HG02610 (cell line): Measurements from ENCODE around the gene INO80D.
"Not testable (repeated sequence)": the region's sequence is repeated elsewhere in the genome, so short reads cannot be mapped to it uniquely, and the experiment has no call there.

Experiments used
- ATAC-seq: cut with Tn5 transposase; IDR thresholded peaks from one replicate; pipeline ENCODE4 v1.9.1; 2021; ENCODE audit warnings: mild to moderate bottlenecking, moderate library complexity; ENCODE audit not compliant: unreplicated experiment

The INO80D gene

DNA sequence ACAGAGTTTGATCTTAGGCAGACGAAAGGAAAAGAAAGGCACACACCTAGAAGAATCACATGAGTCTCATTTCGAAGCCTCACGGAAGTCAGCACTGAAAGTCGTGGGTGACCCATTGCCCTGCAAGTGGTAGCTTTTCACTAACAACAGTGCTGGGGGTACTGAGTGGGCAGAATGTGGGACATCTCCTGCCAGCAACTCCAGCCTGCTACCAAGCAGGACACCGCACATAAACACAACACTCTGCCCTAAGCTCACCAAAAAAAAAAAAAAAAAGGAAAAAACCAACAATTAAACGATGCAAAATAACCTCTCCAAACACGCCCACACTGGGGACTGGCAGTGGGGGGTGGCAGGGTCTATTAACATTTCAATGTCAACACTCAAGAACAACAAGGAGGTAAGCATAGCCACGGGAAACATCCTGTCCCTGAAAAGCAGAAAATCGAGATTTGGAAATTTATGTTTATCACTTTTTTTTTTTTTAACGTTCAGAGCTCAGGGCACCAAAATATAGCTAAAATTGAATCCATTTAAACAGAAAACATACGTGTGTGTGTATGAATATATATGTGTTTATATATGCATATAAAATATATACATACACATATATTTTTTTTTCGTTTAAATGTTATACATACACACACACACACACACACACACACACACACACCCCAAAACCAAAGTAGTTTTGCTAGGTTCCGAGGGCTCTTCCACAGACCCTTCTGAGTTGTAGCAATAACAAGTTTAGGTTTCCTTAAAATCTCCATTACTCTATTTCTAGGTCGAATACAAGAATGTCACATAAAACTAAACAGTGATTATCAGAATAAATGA is 2.2 kb downstream of the INO80D start:
- ATAC-seq, result peak; percentile 25

GRCh38 chr2:206082298-206082843 is 3.6 kb downstream of the INO80D start:
- no peak for ATAC-seq

- no peak for ATAC-seq
These were observed 5.0 kb downstream of the INO80D start for GRCh38 chr2:206080927-206081326.

DNA sequence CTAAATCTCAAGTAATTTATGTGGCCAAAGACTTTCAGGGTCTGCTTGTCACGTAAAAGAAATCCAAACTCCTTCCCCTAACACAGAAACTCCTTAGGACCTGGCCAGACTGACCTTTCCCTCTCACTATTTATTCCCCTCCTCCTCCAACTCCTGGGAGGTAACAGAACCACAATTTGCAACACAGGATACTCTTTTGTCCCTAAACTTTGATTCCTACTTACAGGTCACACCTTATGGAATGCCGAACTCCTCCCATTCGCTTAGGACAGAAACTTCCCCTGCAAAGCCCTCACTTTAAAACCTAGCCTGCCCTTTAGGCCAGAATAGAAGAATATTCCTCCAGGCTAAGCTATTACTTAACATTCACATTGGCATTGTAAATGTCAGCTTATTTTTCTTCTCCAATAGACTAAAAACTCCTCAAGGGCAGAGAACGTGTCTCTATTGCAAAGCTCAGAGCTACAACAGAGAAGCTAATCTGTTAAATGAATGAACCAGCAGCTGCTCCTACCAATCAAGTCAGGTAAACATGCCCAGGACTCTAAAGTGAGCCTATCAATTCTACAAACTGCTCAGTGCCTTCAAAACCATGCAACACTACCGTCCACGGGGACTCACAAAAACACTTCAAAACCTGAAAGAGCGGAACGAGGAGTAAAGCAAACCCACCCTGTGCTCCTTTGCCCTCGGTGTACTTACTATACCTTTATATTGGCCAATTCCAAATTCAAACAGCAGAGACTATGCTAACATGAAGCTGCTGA is 6.1 kb downstream of the INO80D start:
- ATAC-seq, result no peak

DNA sequence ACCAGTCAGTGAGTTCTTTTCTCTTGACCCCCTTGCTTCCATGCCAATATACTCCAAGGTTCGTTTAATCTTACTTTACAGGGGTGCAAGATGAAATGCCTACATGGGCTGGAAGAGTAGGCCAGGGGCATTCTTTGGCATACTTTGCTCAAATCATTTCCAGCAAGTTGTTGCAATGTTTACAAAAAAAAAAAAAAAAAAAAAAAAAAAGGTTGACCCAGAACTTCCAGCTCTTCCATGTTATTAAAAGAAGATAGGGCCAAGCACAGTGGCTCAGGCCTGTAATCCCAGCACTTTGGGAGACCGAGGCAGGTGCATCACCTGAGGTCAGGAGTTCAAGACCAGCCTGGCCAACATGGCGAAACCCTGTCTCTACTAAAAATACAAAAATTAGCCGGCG is 8.1 kb downstream of the INO80D start:
- ATAC-seq, result not testable (repeated sequence)

DNA sequence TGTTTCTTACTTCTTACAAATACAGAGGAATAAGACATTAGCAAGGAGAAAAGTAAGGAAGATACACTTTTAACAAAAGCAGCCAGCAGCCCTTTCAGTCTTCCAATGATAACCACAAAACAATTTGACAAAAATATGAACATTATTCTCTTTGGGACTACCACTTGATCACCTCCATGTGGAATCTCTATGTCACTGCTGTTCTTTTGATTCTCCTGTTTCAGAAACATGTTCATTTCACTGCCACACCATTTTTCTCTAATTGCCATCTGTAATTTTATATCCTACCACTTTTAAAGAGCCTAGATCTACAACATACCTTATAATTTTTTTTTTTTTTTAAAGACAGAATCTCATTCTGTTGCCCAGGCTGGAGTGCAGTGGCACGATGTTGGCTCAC is 10.9 kb downstream of the INO80D start:
- no peak for ATAC-seq

DNA sequence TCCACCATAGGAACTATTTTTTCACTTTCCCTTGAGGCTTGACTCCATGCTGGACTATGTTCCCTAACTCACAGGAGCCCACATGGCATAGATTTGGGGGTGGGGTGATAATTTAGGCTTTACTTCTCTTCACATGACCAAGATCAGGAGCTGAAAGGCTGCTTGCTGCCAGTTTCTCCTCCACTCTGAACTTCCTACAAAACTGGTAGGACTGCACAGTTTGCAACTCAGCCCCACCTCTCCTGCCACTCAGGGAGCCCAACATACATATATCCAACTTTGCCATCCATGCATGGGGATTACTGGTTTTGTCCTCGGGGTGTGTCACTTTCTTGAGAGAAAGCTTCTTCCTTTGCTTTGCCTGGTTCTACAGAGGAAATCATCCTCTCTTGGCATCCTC is 14.2 kb downstream of the INO80D start:
- ATAC-seq, result no peak

- ATAC-seq, result no peak
These were observed 16.6 kb downstream of the INO80D start for GRCh38 chr2:206069417-206069816.

GRCh38 chr2:206068207-206068606 is 17.8 kb downstream of the INO80D start:
- ATAC-seq, result no peak

DNA sequence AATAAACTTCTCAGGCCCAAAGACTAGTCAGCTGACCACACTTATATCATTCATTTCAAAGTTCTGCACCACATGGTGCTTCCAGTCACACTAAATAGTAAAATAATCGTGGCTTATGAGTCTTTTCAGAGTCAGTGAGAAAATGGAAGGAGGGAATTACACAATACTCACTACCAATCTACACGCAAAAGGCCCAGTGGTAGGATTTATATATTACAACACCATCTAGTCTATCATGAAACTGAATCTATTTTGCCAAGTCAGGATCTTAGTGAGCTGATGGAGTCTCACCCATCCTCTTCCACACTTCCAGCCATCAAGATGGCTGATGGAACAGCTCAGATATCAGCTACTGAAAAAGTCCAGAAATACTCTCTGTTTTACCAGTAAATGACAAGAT is 21.9 kb downstream of the INO80D start:
- ATAC-seq, result no peak

GRCh38 chr2:206063635-206064034 is 22.3 kb downstream of the INO80D start:
- peak; percentile 51 for ATAC-seq

DNA sequence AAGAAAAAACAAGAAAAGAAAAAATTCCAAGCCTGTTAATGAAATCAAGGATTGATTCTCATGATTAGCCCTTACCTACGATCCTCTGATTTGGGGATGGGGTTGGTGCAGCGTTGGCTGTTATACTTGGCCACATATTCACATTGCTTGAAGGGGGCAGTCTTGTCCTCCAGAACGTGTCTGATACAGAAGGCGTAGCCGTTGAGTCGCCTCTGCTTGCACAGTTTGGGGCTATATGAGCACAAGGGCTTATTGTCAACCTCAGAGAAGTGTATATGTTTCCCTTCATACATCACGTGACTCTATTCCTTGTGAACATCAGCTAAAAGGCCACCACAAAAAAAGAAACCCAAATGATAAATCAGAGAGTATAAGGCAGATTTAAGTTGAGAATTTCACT is 23.2 kb downstream of the INO80D start:
- no peak for ATAC-seq

DNA sequence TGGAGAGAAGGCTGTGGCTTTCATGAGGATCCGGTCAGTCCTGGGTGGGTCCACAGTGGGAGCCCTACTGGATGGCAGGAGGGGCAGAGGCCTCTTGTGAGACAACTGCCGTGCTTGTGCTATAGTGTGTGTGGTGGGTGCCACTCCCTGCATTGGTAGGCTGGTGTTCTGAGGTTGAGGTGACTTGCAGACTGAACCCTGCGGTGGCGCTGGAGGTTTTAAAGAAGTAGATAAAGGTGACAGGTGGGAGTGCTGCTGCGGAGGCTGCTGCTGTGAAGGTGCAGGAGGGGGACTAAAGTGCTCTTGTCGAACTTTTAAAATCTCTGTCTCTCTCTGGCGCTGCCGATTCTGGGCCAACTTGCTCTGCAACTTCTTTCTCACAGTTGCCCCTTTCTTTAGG is 29.7 kb downstream of the INO80D start:
- ATAC-seq, result no peak

DNA sequence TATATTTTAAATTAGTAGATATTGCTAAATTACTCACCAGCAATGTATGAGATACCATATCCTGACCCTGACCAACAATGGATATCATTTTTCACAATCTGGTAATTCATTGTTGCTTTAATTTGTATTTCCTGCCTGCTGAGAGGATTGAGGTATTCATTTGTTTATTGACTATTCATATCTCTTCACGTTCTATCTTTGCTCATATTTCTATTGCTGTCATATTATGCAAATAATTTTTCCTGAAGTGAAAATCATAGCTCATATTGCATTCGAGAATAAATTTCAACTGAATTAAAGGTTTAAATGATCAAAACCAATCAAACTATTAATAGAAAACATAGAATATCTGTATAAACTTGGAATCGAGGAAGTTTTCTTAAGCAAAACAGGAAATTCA is 31.0 kb downstream of the INO80D start:
- peak; percentile 48 for ATAC-seq

GRCh38 chr2:206051912-206052311 is 34.1 kb downstream of the INO80D start:
- ATAC-seq, result no peak

GRCh38 chr2:206049392-206049791 is 36.6 kb downstream of the INO80D start:
- ATAC-seq, result no peak

DNA sequence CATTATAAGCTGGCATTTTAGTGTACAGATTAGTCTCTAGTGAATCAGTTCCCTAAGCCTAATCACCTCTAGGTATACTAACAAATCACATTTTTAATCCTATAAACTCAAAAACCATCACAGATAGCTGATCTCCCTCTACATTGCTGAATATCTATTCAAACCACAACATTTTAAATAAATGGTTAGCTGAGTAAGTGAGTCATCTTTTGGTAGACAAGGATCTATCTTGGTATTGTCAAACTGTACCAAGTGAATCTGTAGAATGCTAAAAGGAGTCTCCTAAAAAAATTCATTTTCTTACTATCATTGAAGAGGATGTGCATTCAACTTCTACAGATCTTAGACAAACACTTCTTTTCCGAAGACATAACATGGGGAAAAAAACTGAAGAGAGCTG is 40.7 kb downstream of the INO80D start:
- no peak for ATAC-seq

GRCh38 chr2:206040525-206040924 is 45.4 kb downstream of the INO80D start:
- no peak for ATAC-seq

DNA sequence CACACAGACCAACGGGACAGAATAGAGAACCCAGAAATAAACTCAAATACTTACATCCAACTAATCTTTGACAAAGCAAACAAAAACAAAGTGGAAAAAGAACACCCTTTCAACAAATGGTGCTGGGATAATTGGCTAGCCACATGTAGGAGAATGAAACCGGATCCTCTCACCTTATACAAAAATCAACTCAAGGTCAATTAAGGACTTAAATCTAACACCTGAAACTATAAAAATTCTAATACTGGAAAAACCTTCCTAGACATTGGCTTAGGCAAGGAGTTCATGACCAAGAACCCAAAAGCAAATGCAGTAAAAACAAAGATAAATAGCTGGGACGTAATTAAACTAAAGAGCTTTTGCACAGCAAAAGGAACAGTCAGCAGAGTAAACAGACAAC is 50.6 kb downstream of the INO80D start:
- ATAC-seq, result not testable (repeated sequence)

DNA sequence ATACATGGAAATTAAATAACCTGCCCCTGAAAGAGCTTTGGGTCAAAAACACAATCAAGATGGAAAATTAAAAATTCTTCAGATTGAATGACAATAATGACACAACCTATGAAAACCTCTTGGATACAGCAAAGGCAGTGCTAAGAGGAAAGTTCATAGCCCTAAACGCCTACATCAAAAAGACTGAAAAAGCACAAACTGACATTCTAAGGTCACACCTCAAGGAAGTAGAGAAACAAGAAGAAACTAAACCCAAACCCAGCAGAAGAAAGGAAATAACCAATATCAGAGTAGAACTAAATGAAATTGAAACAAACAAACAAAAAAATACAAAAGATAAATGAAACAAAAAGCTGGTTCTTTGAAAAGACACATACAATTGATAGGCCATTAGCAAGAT is 52.5 kb downstream of the INO80D start:
- not testable (repeated sequence) for ATAC-seq

DNA sequence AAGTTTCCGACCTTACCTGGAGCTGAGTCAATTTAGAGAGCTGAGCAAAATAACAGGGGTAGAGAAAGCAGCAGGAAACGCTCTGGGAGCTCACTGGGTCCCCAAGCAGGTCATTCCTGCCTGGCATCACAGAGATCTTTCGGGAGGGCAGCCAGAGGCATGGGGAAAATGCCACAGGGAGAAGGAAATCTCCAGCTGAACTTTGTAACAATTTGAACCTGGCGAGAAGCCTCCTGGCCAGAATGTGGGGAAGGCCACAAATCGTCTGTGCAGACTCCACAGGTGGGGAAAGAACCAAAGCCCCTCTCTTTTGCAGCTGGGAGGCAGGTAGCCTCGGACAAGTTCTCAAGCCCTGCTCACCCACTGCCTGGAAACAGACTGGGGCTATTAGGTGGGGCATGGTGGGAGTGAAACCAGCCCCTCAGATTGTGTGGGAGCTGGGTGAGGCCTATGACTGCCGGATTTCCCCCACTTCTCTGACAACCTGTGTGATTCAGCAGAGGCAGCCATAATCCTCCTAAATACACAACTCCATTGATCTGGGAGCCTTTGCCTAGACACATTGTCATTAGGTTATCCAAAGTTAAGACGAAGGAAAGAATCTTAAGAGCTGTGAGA is 53.9 kb downstream of the INO80D start:
- ATAC-seq, result no peak
